Hematopoietic multipotent progenitor cell treated with erythropoietin and hydrocortisone succinate and interleukin-3 and kit ligand, for 6 days (in vitro differentiated cells): ENCODE results near the gene KRTAP17-1.
A peak's percentile ranks its signal among the peaks of the same experiment; 100 is the strongest.
"Not testable (repeated sequence)": the region's sequence is repeated elsewhere in the genome, so short reads cannot be mapped to it uniquely, and the experiment has no call there.

Source experiments
- DNase-seq: peaks from one replicate; pipeline ENCODE4 v3.0.0-alpha.2; 2015

The KRTAP17-1 gene

GRCh38 chr17:41315204-41315794 lies at the start of gene KRTAP17-1:
KRTAP17-1 (minus strand) TSS chr17:41315710; CDS start chr17:41315650, 60 bp downstream.
- DNase-seq, result no peak

GRCh38 chr17:41363881-41364280 lies 48.4 kb upstream of the KRTAP17-1 start:
- no peak for DNase-seq

GRCh38 chr17:41360296-41360995 lies 44.9 kb upstream of the KRTAP17-1 start:
- no peak for DNase-seq

- no peak for DNase-seq
Measured at GRCh38 chr17:41354536-41354935, 39.0 kb upstream of the KRTAP17-1 start.

GRCh38 chr17:41352597-41353366 lies 37.3 kb upstream of the KRTAP17-1 start:
- DNase-seq, result no peak

- DNase-seq, result no peak
Measured at GRCh38 chr17:41351177-41351576, 35.7 kb upstream of the KRTAP17-1 start.

- not testable (repeated sequence) for DNase-seq
Measured at GRCh38 chr17:41350381-41350878, 34.9 kb upstream of the KRTAP17-1 start, which contains the start of gene KRT33A. KRT33A (minus strand) TSS chr17:41350828; CDS start chr17:41350767, 61 bp downstream.

- DNase-seq, result no peak
Measured at GRCh38 chr17:41347869-41348760, 32.6 kb upstream of the KRTAP17-1 start.

GRCh38 chr17:41346421-41346820 lies 30.9 kb upstream of the KRTAP17-1 start:
- DNase-seq, result not testable (repeated sequence)

- no peak for DNase-seq
Measured at GRCh38 chr17:41345992-41346391, 30.5 kb upstream of the KRTAP17-1 start.

- DNase-seq, result no peak
Measured at GRCh38 chr17:41343029-41343428, 27.5 kb upstream of the KRTAP17-1 start.

- DNase-seq, result no peak
Measured at GRCh38 chr17:41340934-41341861, 25.7 kb upstream of the KRTAP17-1 start.

- DNase-seq, result no peak
Measured at GRCh38 chr17:41340494-41340893, 25.0 kb upstream of the KRTAP17-1 start.

GRCh38 chr17:41339571-41340172 lies 24.2 kb upstream of the KRTAP17-1 start:
- no peak for DNase-seq

- DNase-seq, result no peak
Measured at GRCh38 chr17:41338961-41339485, 23.5 kb upstream of the KRTAP17-1 start.

GRCh38 chr17:41335747-41336146 lies 20.2 kb upstream of the KRTAP17-1 start:
- no peak for DNase-seq

GRCh38 chr17:41334385-41335305 lies 19.1 kb upstream of the KRTAP17-1 start:
- DNase-seq, result peak; percentile 4

- DNase-seq, result no peak
Measured at GRCh38 chr17:41333836-41334235, 18.3 kb upstream of the KRTAP17-1 start.

- no peak for DNase-seq
Measured at GRCh38 chr17:41333098-41333497, 17.6 kb upstream of the KRTAP17-1 start.
